ENCODE results near the gene KCNK17.

KCNK17 gene

GRCh38 chr6:39266782-39267355 is 47.4 kb downstream of the KCNK17 start:
- DNase-seq (ENCODE audit: low read depth) = no peak

- no peak for DNase-seq (ENCODE audit: low read depth)
These were observed 47.8 kb downstream of the KCNK17 start for GRCh38 chr6:39266375-39266774.

GRCh38 chr6:39263303-39264037 is 50.7 kb downstream of the KCNK17 start:
- DNase-seq (ENCODE audit: low read depth) = no peak

GRCh38 chr6:39261751-39262150 is 52.5 kb downstream of the KCNK17 start:
- DNase-seq (ENCODE audit: low read depth) = no peak

- no peak for DNase-seq (ENCODE audit: low read depth)
These were observed 53.3 kb downstream of the KCNK17 start for GRCh38 chr6:39260953-39261352.

GRCh38 chr6:39260456-39260855 is 53.8 kb downstream of the KCNK17 start:
- DNase-seq (ENCODE audit: low read depth) = no peak

- no peak for DNase-seq (ENCODE audit: low read depth)
These were observed 57.8 kb downstream of the KCNK17 start for GRCh38 chr6:39256294-39256940.

- no peak for DNase-seq (ENCODE audit: low read depth)
These were observed 59.2 kb downstream of the KCNK17 start for GRCh38 chr6:39254999-39255535.

- no peak for DNase-seq (ENCODE audit: low read depth)
These were observed 62.8 kb downstream of the KCNK17 start for GRCh38 chr6:39251406-39251805.

GRCh38 chr6:39250507-39250906 is 63.7 kb downstream of the KCNK17 start:
- no peak for DNase-seq (ENCODE audit: low read depth)

- DNase-seq (ENCODE audit: low read depth) = no peak
These were observed 64.9 kb downstream of the KCNK17 start for GRCh38 chr6:39249278-39249677.
